SH-SY5Y (cell line): ENCODE data around the gene FRK.

Source experiments
- GATA2 ChIP-seq: IDR thresholded peaks from 2 replicates; pipeline ENCODE4 v1.6.1; 2011; ENCODE audit warnings: mild to moderate bottlenecking, low read depth, low read length
- GATA3 ChIP-seq: IDR thresholded peaks from 2 replicates; pipeline ENCODE4 v1.6.1; 2011; ENCODE audit warnings: low read depth, mild to moderate bottlenecking, low read length, moderate library complexity

DNA sequence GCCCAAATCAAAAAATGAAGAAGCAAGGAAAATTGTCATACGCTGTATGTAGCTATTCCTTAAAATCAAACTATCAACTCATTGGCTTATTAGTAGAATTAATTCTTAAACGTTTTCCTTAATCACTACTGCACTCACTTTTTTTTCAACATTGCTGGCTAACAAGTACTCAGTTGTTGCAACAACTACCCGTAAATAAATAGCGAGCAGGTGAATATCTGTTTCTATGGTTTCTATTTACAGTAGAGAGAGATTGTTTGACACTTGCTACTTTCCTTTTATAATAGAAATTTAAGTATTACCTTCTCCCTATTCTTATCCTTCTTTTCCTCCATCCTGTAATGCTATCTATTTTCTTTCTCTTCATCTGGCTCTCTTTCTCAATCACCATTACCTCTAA, 25.1 kb downstream of the FRK start:
- TF ChIP-seq GATA2 (no peak), GATA3 (no peak)
